NCI-H146 treated with DMSO at 0.1 percent for 48 hours (cell line): ENCODE data around the gene CADPS.

Experiments
- DNase-seq: peaks from one replicate; lab custom pipeline; 2025; ENCODE audit not compliant: unreplicated experiment; lab: John Stamatoyannopoulos, UW

CADPS gene

DNA sequence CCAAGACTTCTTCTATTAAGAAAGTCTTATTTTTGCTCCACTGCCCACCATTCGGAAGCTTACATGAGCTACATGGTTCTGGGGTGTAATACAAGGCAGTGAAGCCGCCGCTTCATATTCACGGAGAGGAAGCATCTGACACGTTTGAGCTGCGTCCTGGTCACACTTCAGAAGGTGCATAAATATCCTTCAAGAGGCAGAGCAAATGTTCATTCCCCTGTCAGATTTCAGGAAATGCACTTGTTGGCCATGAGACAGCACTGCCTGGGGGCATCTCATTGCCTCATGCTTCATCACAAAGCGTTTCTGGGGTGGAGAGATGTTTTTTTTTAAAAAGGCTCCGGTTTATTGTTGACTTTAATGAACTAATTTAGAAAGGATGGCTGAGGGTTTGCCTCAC lies 119.9 kb downstream of the CADPS start:
- peak; percentile 19 for DNase-seq

DNA sequence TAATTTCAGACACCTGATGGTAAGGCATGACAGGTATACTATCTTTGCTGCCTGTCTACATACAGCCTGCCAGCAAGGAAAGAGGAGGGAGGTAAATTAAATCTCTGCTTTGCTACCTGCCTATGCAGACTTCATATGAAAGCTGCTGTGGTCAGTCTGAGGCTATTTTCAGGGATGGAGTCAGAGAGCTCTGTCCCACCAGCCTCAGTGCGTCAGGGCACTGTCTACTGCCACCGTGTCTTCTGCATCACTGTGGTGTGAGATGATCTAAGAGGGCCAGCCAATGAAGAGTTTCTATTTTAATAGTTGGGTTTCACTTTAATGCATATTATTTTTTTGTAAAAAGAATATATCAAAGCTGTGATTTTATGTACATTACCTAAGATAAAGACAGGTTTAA lies 125.6 kb downstream of the CADPS start:
- no peak for DNase-seq

DNA sequence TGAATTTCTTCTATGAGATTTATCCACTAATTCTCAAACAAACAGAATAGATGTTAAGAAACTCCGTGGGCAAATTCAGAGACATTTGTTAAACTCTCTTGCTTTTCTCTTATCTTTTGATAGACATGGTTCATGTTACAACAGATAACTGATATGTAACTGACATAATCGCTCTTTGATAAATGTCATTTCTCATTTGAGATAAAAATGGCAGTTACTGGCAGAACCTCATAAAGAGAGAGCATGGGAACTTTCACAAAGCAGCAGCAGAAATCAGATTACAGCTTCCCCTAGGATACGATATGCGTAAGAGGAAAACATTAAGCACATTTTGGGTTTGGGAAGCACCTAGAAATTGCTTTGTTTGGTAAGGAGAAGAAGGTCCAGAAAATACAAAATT lies 126.1 kb downstream of the CADPS start:
- no peak for DNase-seq

DNA sequence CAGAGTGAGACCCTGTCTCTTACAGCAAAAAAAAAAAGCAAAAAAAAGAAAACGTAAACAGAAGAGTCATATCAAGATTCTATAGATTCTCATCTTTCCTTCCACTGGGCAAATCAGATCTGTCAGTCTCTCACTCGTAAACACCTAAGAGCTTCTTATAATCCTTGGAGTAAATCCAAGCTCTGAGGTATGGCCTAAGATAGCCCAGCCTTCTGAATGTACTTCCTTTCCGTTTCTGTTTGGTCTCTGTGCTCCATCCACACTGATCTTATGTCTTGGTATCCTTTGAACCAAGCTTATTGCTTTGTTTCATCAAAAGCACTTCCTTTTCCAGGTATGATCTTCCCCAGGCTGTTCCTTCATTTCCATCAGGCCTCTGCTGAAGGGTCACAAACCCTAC lies 137.8 kb downstream of the CADPS start:
- no peak for DNase-seq

DNA sequence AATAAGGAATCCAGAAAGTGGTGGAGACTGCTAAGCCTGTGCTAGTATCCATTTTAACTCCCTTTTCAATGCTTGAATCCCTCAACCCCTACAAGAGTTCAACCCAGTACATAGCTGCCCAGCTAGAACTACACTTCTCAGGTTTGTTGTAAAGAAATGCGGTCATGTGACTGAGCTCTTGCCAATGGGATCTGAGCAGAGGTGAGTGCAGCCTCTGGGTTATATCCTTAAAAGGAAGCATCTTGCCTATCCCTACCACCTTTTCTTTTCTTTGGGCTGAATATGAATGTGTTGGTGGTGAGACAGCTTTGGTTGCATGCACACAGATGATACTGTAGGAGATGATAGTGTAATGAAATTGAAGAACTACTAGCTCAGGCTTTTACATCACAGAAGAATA lies 139.7 kb downstream of the CADPS start:
- DNase-seq: no peak

DNA sequence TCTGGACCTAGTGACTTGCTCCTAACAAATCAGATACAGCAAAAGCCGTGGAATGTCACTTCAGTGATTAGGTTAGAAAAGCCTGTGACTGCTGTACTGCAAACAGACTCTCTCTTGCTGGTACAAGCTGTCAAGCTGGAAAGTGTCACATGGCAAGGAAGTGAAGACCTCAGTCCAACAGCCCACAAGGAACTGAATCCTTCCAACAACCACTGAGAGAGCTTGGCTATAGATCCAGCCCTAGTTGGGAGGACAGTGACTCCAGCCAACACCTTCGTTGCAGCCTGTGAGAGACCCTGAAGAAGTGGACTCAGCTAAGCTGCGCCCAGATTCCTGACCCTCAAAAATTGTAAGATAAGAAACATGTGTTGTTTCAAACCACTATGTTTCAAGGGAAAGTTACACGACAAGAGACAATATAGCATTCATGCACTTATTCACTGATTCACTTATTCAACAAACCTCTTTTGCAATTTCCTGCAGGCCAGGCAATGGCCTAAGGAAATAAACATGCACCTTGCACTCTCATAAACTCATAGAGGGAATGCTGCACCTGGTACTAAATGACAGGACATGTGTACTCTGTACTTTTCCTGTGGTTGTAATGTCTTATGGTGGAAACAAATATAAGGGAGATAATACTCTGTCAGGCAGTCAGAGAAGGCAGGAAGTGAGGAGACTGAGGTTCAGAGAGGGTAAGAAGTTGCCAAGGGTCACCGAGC lies 142.9 kb downstream of the CADPS start:
- DNase-seq: no peak

DNA sequence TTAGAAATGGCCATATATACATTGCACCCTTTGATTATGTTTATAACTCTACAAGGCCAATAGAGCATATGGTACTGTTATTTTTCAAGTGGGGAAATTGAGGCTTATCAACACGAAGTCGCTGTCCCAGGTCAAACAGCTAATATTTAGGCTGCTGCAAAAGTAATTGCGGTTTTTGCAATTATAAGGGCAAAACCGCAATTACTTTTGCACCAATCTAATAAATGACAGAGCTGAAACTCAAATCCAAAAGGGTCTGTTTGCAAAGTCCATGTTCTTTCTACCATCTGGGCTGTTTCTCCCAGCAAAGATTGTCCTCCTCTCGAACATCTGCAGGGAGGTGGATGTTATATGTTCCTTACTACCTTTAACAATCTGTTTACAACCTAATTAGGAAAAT lies 147.2 kb downstream of the CADPS start:
- DNase-seq: no peak

DNA sequence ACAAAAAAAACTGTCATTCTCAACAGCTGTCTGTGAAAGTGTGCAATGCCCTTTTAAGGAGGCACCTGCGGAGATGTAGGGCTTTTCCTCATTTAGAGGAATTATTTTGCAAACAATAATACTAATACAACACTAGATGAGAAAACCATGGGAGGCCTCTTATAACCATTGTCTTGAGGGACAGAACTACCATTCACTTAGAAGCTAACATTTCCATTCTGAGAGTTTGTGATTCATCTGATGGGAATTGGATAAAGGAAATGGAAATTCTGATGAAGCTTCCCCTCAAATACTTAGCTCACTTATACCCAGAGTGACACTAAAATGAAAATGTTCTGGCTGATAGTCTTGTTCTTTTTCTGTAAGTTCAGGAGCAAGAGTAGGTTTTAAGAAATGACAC lies 147.7 kb downstream of the CADPS start:
- peak; percentile 38 for DNase-seq

DNA sequence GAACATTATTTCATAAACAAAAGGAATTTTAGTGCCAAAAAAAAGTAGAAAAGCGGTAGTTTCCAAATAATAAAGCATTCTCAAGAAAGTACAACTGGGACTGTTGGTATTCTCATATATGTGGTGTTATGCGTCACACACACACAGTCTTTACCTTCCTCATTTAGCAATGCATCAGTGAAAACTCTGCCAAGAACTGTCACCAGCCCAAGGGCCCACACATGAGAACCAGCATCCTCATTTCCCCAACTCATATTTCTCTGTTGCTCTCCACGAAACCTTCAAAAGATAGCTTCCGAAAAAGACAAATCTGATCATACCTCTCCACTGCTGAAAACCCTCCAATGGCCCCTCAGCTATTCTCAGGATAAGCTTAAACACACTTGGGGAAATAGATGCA lies 150.7 kb downstream of the CADPS start:
- DNase-seq: no peak

DNA sequence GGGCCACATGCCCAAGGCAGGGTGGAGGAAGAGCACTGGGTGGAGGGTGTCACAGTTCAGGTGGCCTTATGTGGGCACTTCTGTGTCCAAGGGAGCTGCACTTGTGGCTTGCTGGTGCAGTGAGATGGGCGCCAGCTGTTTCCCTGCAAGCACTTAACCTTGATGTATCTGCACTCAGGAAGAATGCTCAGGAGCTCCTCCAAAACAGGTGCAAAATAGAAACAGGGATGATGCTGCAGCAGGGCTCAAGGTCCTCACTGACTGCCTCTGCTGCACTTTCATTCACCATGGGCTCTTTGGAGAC lies 151.3 kb downstream of the CADPS start:
- no peak for DNase-seq

DNA sequence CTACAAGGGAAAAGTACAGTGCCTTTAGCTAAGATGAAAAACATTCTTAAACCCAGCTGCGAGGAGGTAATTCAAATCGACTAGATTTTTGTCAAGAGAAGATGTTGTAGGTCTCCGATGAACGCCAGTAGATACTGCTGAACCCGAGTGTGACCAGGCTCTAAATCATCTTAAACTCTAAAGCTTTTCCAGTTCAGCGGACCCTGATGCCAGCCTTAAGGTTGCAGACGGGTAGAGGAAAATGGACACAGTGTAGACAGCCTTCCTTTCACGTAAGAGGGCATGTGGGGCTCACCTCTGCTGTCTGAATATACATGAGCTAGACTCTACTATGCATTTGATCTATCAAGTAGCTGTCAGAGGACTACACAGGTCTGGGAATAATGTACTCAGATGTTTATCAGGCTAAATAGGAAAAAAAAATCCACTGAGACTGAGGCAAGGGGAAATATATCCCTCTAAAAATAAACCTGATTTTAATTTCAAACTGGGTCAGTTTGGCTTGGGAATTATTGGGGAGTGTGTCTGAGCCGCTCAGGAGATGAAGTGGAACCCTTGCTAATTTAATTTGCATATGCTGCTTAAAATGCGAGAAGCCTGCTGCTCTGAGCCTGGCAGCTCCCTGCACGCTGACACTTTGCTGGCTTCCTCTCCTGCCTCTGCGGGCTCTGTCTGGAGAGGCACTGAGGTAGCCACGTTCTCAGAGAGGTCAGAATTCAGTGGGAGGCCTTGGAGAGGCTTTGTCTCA lies 151.9 kb downstream of the CADPS start:
- DNase-seq: no peak

DNA sequence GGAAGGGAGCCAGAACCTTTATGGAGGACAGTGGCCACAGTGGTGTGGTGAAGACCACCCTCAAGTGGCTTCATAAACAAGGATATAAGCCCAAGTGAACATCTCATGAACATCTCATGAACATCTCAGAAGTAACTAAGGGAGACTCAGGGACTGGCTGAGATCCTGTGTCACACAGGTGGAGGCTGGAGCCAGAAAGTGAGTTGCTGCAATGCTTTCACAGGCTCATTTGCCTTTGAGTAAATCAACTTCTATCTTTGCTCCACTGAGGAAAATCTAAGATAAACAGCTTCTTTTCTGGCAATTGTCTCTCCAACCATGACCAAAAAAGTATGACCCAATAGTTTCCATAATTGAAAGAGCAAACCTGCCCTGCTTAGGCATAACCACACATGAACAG lies 152.9 kb downstream of the CADPS start:
- DNase-seq: no peak

DNA sequence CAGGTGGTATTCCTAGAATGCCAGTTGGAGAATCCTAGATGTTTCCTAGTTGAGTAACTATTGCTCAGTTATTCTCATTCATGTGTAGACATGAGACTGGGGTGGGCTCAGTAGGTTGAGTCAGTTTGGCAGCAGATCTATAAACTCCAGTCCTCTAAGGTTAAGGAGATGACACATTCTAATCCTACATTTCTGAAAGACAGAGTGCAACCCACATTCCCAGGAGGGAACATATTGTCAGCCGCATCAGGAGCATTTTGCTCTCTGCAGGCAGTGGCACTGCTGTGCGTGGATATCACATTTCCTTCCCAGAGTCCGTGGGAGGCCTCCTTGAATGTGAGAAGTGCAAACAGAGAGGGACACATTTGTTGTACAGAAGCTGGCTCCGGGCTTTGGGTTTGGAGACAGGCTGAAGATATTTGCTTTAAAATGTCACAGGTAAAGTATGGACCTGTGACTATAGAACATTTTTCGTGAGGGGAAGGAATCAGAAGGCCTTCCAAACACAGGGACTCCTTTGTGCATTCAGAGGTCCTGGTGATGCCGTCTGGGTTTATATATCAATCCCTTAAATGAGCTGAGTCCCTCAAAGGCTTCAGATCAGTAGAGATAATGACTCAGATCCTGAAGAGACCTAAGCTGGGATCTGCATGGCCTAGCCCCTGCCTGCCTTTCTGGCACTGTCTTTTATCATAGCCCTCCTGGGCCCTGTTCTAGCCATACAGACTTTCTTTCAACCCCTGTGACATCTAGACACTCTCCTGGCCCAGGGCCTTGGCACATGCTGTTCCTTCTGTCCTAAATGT lies 156.5 kb downstream of the CADPS start:
- no peak for DNase-seq

DNA sequence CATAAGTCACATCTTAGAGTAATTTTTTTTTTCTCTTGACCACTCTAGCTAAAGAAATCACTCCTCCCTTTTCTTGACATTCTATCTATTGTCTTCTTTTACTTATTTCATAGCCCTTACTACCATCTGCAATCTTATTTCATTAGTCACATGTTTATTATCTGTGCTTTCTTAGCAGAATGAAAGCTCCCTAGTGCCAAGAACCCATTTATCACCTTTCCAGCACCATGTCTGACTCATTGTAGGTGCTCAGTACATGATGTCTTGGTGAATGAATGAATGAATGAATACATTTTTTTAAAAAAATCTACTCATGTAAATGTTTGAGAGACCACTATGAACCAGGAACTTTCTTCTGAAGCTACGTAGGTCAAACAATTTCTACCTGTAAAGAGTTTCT lies 157.2 kb downstream of the CADPS start:
- DNase-seq: no peak

DNA sequence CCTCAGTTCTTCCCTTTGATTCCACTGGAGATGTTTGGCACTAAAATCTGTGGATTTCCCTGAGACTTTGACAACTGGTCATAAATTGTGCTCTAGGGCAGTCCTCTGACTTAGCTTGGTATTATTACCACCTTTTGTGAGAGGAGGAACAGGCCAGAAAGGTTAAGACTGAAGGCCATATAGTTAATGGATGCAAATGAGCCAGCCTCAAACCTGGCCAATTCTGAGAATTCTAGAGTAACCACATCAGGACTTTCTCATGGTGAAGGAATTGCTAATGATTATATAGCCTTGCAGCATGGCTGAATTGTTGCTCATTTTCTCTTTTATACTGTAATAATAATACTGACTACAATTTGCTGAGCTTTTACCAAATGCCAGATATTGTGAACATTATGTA lies 162.5 kb downstream of the CADPS start:
- DNase-seq: no peak

DNA sequence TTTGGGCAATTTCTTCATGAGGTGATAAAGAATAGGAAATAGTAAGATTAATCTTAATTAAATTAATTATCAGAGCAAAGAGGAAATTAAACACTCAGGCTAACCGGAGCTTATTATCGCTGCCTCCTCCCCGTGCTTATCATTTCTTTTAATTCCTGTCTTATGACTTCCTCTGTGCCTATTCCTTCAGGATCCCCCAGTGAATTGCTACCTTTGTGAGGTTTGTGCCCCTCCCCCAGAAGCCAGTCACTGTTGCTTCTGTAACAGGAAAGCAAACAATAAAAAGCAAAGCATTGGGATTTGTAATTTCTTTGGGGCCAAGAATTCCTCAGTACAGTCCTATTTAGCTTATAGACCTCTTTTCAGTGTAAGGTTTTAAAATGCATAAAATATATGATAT lies 164.5 kb downstream of the CADPS start:
- no peak for DNase-seq

DNA sequence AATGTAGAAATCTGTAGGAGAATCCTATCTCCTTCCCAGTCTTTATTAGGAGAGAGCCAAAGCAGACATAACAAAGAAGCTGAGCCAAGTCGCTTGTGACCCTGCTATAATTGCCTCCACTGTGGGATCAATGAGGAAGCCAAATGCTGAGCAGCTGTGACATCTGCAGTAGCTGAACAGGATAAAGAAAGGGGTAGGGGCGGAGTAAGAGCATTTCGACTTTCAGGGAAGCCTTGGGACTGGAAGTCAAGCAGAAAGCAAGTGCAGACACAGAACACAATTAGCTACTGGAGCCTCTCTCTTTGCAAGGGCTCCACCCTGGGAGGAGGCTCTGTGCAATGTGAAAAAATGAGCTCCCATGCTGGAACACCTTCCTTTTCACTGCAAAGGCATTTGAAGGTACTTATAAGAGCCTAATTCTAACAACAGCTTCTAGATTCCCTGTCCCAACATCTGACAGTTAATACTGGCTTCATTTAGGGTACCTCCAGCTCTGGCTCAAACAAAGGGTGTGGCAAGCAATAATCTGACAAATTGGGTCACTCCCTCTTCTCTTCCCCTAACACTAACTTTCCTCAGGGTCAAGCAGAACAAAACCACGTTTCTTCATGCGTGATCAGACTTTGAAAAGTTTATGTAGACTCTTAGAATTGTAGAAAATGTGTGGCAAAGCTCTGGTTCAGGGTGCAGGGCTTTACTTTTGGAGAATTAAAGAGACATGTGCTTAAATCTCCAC lies 166.4 kb downstream of the CADPS start:
- DNase-seq: no peak

DNA sequence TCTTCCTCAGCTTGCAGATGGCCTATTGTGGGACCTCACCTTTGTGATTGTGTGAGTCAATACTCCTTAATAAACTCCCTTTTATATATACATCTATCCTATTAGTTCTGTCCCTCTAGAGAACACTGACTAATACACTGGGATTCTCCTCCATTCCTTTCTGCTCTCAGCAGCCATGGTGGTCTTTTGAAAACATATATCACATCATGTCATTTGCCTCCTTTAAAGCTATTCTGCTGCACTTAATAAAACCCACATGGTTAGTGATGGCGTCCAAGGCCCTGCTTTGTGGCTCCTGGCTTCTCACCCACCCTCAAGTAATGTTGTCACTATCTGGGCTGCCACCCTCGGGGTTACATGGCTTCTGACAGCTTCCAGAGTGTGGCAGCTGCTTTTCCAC lies 169.5 kb downstream of the CADPS start:
- DNase-seq: no peak

DNA sequence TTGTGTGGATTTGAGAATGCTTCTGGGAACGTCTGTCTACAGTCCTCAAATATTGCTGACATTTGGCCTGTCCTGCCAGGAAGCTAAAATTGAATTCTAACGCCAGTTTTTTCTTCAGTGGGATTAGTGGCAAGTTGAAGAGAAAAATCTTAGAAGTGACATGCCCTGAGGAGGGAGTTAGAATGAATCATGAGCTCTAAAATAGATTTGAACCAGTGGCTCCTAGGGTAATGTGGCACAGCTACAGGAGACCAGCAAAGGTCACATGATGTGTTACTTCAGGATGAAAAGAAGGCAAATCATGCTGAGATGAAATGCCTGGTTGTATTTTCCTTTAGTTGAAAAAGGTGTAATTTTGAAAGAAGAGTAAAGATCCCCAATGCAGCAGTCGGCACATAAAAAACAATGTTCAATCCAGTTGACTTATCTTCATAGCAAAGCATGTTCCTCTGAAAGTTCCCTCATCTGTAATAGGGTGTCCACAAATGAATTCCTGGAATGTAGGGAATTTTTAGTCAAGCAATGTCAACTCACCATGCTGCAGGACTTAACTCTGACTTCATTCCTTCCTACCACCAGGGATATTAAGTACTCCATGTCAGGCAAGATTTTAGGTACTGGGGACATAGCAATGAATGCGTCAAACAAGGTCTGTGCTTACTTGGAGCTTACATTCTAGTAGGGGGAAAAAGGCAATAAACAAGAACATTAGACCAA lies 171.6 kb downstream of the CADPS start:
- no peak for DNase-seq

DNA sequence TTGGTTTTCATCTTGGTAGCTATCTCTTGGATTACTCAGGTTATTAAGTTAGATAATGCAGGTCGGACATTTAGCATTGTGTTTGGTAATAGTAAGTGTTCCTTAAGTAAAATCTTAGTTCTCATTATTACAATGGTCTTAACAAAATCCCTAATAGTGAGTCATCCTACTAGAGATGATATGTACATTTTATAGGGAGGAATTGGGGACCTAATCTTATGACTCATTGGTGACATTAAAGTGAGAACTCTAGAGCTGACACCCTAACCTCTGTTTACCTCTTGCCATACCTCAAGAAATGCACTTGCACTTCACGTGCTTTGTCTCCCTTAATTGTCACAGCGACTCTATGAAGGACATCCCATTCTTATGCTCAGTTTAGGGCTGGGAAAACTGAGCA lies 174.9 kb downstream of the CADPS start:
- no peak for DNase-seq

DNA sequence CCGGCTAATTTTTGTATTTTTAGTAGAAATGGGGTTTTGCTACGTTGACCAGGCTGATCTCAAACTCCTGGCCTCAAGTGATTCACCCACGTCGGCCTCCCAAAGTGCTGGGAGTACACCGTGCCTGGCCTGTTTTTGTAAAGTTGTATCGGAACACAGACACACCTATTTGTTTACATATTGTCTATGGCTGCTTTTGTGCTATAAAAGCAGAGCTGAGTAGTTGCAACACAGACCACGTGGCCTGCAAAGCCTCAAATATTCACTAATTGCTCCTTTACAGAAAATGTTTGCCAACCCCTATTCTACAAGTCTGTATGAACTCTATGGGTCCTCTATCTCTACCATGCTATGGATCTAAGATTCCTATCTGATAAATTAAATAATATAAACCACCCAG lies 175.5 kb downstream of the CADPS start:
- DNase-seq: no peak
